Mucosa of rectum (tissue), 2 donors: Measurements from ENCODE around the gene FAM50A.
"Not testable (repeated sequence)": the region's sequence is repeated elsewhere in the genome, so short reads cannot be mapped to it uniquely, and the experiment has no call there.

Source experiments
- H3K27ac ChIP-seq, 2 donors: one replicate each; pipeline ENCODE4 v1.7.0; 2013; ENCODE audit warnings: inconsistent platforms in 2 of 2, low read depth in 2 of 2, low read length in 2 of 2
- H3K27me3 ChIP-seq, 2 donors: one replicate each; pipeline ENCODE4 v1.7.0; 2013; ENCODE audit warnings: low read length in 2 of 2; ENCODE audit not compliant: control insufficient read depth in 2 of 2, insufficient read depth in 2 of 2
- H3K36me3 ChIP-seq, 2 donors: one replicate each; pipeline ENCODE4 v1.7.0; 2013; ENCODE audit warnings: low read length in 2 of 2; ENCODE audit not compliant: control insufficient read depth in 2 of 2, insufficient read depth in 2 of 2
- H3K4me1 ChIP-seq, 2 donors: one replicate each; pipeline ENCODE4 v1.7.0; 2013; ENCODE audit warnings: low read length in 2 of 2, mild to moderate bottlenecking in 1 of 2; ENCODE audit not compliant: control insufficient read depth in 2 of 2, insufficient read depth in 2 of 2
- H3K4me3 ChIP-seq, 2 donors: one replicate each; pipeline ENCODE4 v1.7.0; 2013; ENCODE audit warnings: low read length in 2 of 2
- H3K9ac ChIP-seq, 2 donors: one replicate each; pipeline ENCODE4 v1.7.0; 2013; ENCODE audit warnings: low read length in 2 of 2, low read depth in 1 of 2, mild to moderate bottlenecking in 1 of 2
- H3K9me3 ChIP-seq, 2 donors: one replicate each; pipeline ENCODE4 v1.7.0; 2013; ENCODE audit warnings: low read length in 2 of 2; ENCODE audit not compliant: control insufficient read depth in 2 of 2
- donor health status: healthy.
- donor health status: Normal muscosa, but diverticular disease.

FAM50A gene

GRCh38 chrX:154487518-154488290 is 43.8 kb downstream of the FAM50A start:
- H3K27me3 ChIP-seq: peaks cover 0 to 3% of the 10 kb centered on the region in 2 donors
- H3K36me3 ChIP-seq: peaks cover 0 to 5% of the 10 kb centered on the region in 2 donors
- peak overlapping the region; percentile 76 to 80 for H3K27ac ChIP-seq
- H3K9me3 ChIP-seq: no peaks in the 10 kb centered on the region
- peaks cover 19 to 21% of the 10 kb centered on the region in 2 donors for H3K4me1 ChIP-seq
- no peak overlapping the region for H3K4me3 ChIP-seq
- no peak overlapping the region for H3K9ac ChIP-seq

GRCh38 chrX:154488336-154489075 is 44.6 kb downstream of the FAM50A start:
- H3K4me3 ChIP-seq: no peak overlapping the region
- H3K9me3 ChIP-seq: no peaks in the 10 kb centered on the region
- no peak overlapping the region for H3K9ac ChIP-seq
- peaks cover 0 to 3% of the 10 kb centered on the region in 2 donors for H3K27me3 ChIP-seq
- H3K27ac ChIP-seq: no peak overlapping the region
- peaks cover 19 to 21% of the 10 kb centered on the region in 2 donors for H3K4me1 ChIP-seq
- H3K36me3 ChIP-seq: peaks cover 0 to 5% of the 10 kb centered on the region in 2 donors

GRCh38 chrX:154489182-154489581 is 45.2 kb downstream of the FAM50A start:
- Histone ChIP-seq H3K36me3 (peaks cover 0 to 1% of the 10 kb centered on the region in 2 donors), H3K9me3 (no peaks in the 10 kb centered on the region), H3K4me1 (peaks cover 19 to 21% of the 10 kb centered on the region in 2 donors), H3K9ac (peak overlapping the region in 1 of 2 donors; percentile 89), H3K27ac (peak overlapping the region in 1 of 2 donors; percentile 94), H3K27me3 (peaks cover 0 to 3% of the 10 kb centered on the region in 2 donors), H3K4me3 (peak overlapping the region; percentile 72 to 74)

GRCh38 chrX:154490021-154490413 is 46.1 kb downstream of the FAM50A start:
- Histone ChIP-seq H3K27me3 (peaks cover 0 to 3% of the 10 kb centered on the region in 2 donors), H3K4me1 (peaks cover 18 to 21% of the 10 kb centered on the region in 2 donors), H3K27ac (peak overlapping the region; percentile 87 to 94), H3K9ac (peak overlapping the region; percentile 65 to 89), H3K4me3 (peak overlapping the region; percentile 72 to 74), H3K36me3 (no peaks in the 10 kb centered on the region), H3K9me3 (no peaks in the 10 kb centered on the region)

DNA sequence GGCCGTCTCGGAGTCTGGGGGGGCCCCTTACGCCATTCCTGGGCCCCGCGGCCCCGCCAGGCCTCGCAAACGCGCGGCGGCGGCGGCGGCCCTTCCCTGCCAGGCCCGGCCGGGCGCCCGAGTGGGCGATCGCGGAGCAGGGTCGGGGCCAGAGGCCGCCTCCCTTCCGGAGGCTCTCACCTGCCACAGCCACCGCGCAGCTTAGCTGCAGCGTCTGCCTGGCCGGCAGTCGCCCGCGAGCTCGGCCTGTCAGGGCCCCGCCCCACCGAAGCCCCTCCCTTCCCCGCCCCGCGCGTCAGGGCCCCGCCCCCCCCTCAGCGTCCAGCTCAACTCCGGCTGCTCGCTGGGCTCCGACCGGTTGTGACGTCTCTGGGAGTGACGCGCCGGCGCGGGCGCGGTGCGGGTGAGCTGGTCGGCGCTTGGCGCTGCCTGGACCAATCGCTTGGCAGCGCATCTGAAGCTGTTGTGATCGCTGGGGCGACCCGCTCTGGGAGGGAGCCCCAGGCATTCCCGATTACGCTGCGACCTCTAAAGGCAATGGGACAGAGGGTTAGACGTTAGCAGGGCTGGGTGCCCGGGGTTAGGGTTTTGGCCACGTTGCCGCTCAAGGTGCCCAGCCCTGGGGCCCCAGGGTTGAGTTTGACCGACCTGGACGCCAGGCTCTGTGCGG is 46.6 kb downstream of the FAM50A start, which contains the start of gene SLC10A3:
TSS of gene SLC10A3 (minus strand) at position 216 of the 670 bp plus-strand sequence. CDS start 1,689 bp downstream, outside the sequence.
- Histone ChIP-seq H3K4me3 (peak within 1 kb of the TSS; percentile 72 to 74), H3K4me1 (peaks cover 12 to 17% of the 10 kb centered on the region in 2 donors), H3K9me3 (no peaks in the 10 kb centered on the region), H3K9ac (peak within 1 kb of the TSS; percentile 83 to 89), H3K27ac (peak within 1 kb of the TSS; percentile 94 to 95), H3K27me3 (no peaks in the 10 kb centered on the region), H3K36me3 (no peaks in the 10 kb centered on the region)

- H3K36me3 ChIP-seq: no peaks in the 10 kb centered on the region
- no peak overlapping the region for H3K4me3 ChIP-seq
- H3K27me3 ChIP-seq: no peaks in the 10 kb centered on the region
- H3K4me1 ChIP-seq: peaks cover 1 to 3% of the 10 kb centered on the region in 2 donors
- H3K27ac ChIP-seq: no peak overlapping the region
- no peaks in the 10 kb centered on the region for H3K9me3 ChIP-seq
- no peak overlapping the region for H3K9ac ChIP-seq
Measured at GRCh38 chrX:154494715-154495114, 50.8 kb downstream of the FAM50A start.

GRCh38 chrX:154495472-154495922 is 51.6 kb downstream of the FAM50A start:
- Histone ChIP-seq H3K4me3 (no peak overlapping the region), H3K9ac (no peak overlapping the region), H3K4me1 (no peaks in the 10 kb centered on the region), H3K36me3 (no peaks in the 10 kb centered on the region), H3K27me3 (no peaks in the 10 kb centered on the region), H3K27ac (no peak overlapping the region), H3K9me3 (no peaks in the 10 kb centered on the region)

DNA sequence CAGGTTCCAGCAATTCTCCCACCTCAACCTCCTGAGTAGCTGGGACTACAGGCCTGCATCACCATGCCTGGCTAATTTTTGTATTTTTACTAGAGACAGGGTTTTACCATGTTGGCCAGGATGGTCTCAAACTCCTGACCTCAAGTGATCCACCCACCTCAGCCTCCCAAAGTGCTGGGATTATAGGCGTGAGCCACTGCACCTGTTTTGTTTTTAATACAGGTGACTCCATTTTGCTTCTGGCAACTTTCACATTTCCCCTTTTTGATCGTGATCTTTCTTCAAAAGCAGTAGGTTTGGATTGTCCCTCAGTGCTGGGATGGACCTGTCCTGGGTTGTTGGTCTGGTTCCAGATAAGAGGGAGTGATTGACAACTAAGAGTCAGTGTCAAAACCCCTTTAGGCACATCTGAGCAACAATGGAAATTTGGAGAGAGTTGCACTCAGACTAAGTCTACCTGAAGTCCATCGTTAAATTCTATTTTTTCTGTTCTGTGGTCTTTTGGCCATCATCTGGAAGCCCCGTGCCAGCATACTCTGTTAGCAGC is 52.7 kb downstream of the FAM50A start:
- H3K27me3 ChIP-seq, H3K36me3 ChIP-seq, H3K4me1 ChIP-seq, H3K27ac ChIP-seq, H3K9me3 ChIP-seq, H3K4me3 ChIP-seq, H3K9ac ChIP-seq: not testable (repeated sequence)
